ENCODE measurements around the gene RAD51B. TPM values are rescaled to one million over a fixed set of nuclear protein-coding genes. Genes with fewer than 3 reads are reported as not detected.

Gene RAD51B
- total RNA-seq, 6 donors from 2014 or later, result 10.6 to 63.9 (median 18.4) TPM

- no peak for ATAC-seq (ENCODE audit: low FRiP score in 2 of 2)
- Histone ChIP-seq H3K36me3 (no peaks in the 10 kb centered on the region), H3K27me3 (no peaks in the 10 kb centered on the region), H3K9me3 (no peaks in the 10 kb centered on the region), H3K4me1 (peaks cover 0 to 2% (median 0%) of the 10 kb centered on the region in 4 donors), H3K27ac (no peak overlapping the region), H3K4me3 (no peak overlapping the region)
- TF ChIP-seq POLR2AphosphoS5 (IDR thresholded peaks at IDR 0.05) (no peak), EP300 (IDR thresholded peaks at IDR 0.05) (no peak), CTCF (IDR thresholded peaks at IDR 0.05) (no peak), POLR2A (IDR thresholded peaks at IDR 0.05) (no peak)
- no peak for DNase-seq
- 96 to 100% methylated on average over 4 of the region's 4 CpGs for WGBS, 2 donors
These were observed 495.1 kb downstream of the RAD51B start for GRCh38 chr14:68314642-68315041.

GRCh38 chr14:68315081-68315480 is 495.5 kb downstream of the RAD51B start:
- peaks cover 0 to 2% (median 0%) of the 10 kb centered on the region in 4 donors for H3K4me1 ChIP-seq
- no peak for ATAC-seq (ENCODE audit: low FRiP score in 2 of 2)
- no peak overlapping the region for H3K4me3 ChIP-seq
- no peak for DNase-seq
- no peaks in the 10 kb centered on the region for H3K36me3 ChIP-seq
- no peaks in the 10 kb centered on the region for H3K27me3 ChIP-seq
- WGBS, 2 donors, result 88 to 89% methylated on average over 3 of the region's 3 CpGs
- no peak overlapping the region for H3K27ac ChIP-seq
- no peaks in the 10 kb centered on the region for H3K9me3 ChIP-seq
- no peak for TF ChIP-seq CTCF (IDR thresholded peaks at IDR 0.05)

GRCh38 chr14:68316078-68316868 is 496.7 kb downstream of the RAD51B start:
- no peaks in the 10 kb centered on the region for H3K36me3 ChIP-seq
- H3K27me3 ChIP-seq, result no peaks in the 10 kb centered on the region
- no peak for TF ChIP-seq POLR2A (IDR thresholded peaks at IDR 0.05)
- no peak for TF ChIP-seq POLR2AphosphoS5 (IDR thresholded peaks at IDR 0.05)
- TF ChIP-seq CTCF (IDR thresholded peaks at IDR 0.05), result no peak
- no peak for TF ChIP-seq EP300 (IDR thresholded peaks at IDR 0.05)
- H3K9me3 ChIP-seq, result no peaks in the 10 kb centered on the region
- no peak for DNase-seq
- WGBS, 2 donors, result 90% methylated on average over 7 of the region's 7 CpGs
- no peak for ATAC-seq (ENCODE audit: low FRiP score in 2 of 2)
- H3K4me1 ChIP-seq, result peaks cover 0 to 2% (median 0%) of the 10 kb centered on the region in 4 donors
- H3K27ac ChIP-seq, result no peak overlapping the region
- no peak overlapping the region for H3K4me3 ChIP-seq

GRCh38 chr14:68317239-68317638 is 497.7 kb downstream of the RAD51B start:
- Histone ChIP-seq H3K36me3 (no peaks in the 10 kb centered on the region), H3K4me3 (no peak overlapping the region), H3K9me3 (no peaks in the 10 kb centered on the region), H3K27ac (no peak overlapping the region), H3K4me1 (peaks cover 0 to 2% (median 0%) of the 10 kb centered on the region in 4 donors), H3K27me3 (no peaks in the 10 kb centered on the region)
- TF ChIP-seq POLR2A (IDR thresholded peaks at IDR 0.05), result no peak
- no peak for DNase-seq
- no peak for ATAC-seq (ENCODE audit: low FRiP score in 2 of 2)
- WGBS, 2 donors, result 92 to 97% methylated on average over 3 of the region's 3 CpGs

- Histone ChIP-seq H3K4me1 (peaks cover 0 to under 1% (median 0%) of the 10 kb centered on the region in 4 donors), H3K36me3 (no peaks in the 10 kb centered on the region), H3K27ac (no peak overlapping the region), H3K4me3 (no peak overlapping the region), H3K9me3 (no peaks in the 10 kb centered on the region), H3K27me3 (no peaks in the 10 kb centered on the region)
- no peak for ATAC-seq (ENCODE audit: low FRiP score in 2 of 2)
- TF ChIP-seq POLR2AphosphoS5 (IDR thresholded peaks at IDR 0.05) (no peak), CTCF (IDR thresholded peaks at IDR 0.05) (no peak), EP300 (IDR thresholded peaks at IDR 0.05) (no peak), POLR2A (IDR thresholded peaks at IDR 0.05) (no peak)
- 40 to 75% methylated on average over 2 of the region's 2 CpGs for WGBS, 2 donors
- no peak for DNase-seq
These were observed 499.2 kb downstream of the RAD51B start for GRCh38 chr14:68318828-68319227.

All from upper lobe of left lung (tissue), 6 donors.